Adrenal gland (tissue), 12 donors: Measurements from ENCODE around the gene SLIT3. TPM values are rescaled to one million over a fixed set of nuclear protein-coding genes. Genes with fewer than 3 reads are reported as not detected.

ENCODE experiments used
- DNase-seq, 7 donors: peaks; one replicate each; pipeline ENCODE4 v3.0.0-alpha.2; 2019 to 2020
- H3K27ac ChIP-seq, 5 donors: fragments of 200-600 bp; sonication (generic) in 4 of 5; 1 replicate in 3 of 5; 2 replicates in 2 of 5; pipeline versions ENCODE4 v1.5.1 to v1.8.0; 2016 to 2020; ENCODE audit warnings: mild to moderate bottlenecking in 1 of 5
- H3K27me3 ChIP-seq: fragments of 200-600 bp; 2 replicates; pipeline ENCODE4 v1.8.0; 2021
- H3K36me3 ChIP-seq, 2 donors: fragments of 200-600 bp; replicated peaks in 1 of 2; 1 replicate in 1 of 2; 2 replicates in 1 of 2; pipeline versions ENCODE4 v1.5.1 to v1.8.0; 2018 to 2022
- H3K4me1 ChIP-seq, 2 donors: fragments of 200-600 bp; replicated peaks in 1 of 2; 1 replicate in 1 of 2; 2 replicates in 1 of 2; pipeline versions ENCODE4 v1.5.1 to v1.8.0; 2018 to 2021
- H3K4me3 ChIP-seq, 4 donors: fragments of 200-600 bp; sonication (generic) in 3 of 4; one replicate each; pipeline ENCODE4 v1.5.1; 2016 to 2018
- H3K9me3 ChIP-seq, 3 donors: fragments of 200-600 bp; sonication (generic) in 1 of 3; replicated peaks in 1 of 3; 1 replicate in 2 of 3; 2 replicates in 1 of 3; pipeline versions ENCODE4 v1.5.1 to v1.8.0; 2016 to 2021
- CTCF ChIP-seq, 6 experiments: fragments of 450-650 bp in 4 of 6; fragments of 200-600 bp in 2 of 6; sonication (generic) in 1 of 6; IDR thresholded peaks; 1 replicate in 5 of 6; 2 replicates in 1 of 6; pipeline versions ENCODE4 v1.5.1 to v1.8.0; 2016 to 2021; ENCODE audit warnings: antibody characterized with exemption in 6 of 6, mild to moderate bottlenecking in 2 of 6, moderate library complexity in 1 of 6
- POLR2A ChIP-seq, 2 donors: fragments of 450-650 bp; IDR thresholded peaks; one replicate each; pipeline ENCODE4 v1.6.1; 2017; ENCODE audit warnings: antibody characterized with exemption in 2 of 2, mild to moderate bottlenecking in 2 of 2, moderate library complexity in 1 of 2
- WGBS, 4 donors: extraction: QIAGEN DNeasy Blood & Tissue Kit in 2 of 4; methylation state at CpG; one replicate each; pipeline versions ENCODE4 v1.1.5 to v1.1.7; 2013 to 2017; 5-methylcytosine and 5-hydroxymethylcytosine counted together
- intact Hi-C, 2 donors: fragments of 100-400 bp; cut with DNase I; formaldehyde crosslinking; loops; one replicate each; pipeline versions ENCODE4 v1.14.1 to v1.15.0; 2022 to 2023
- polyA plus RNA-seq, 3 donors: library from polyadenylated mRNA; stranded (reverse); fragments of 200-250 nt in 2 of 3; fragments of 350-450 nt in 1 of 3; fragmentation: Illumina TruSeq in 1 of 3; extraction: RNeasy Lipid Tissue Mini Kit (QIAGEN cat#74804) in 1 of 3; gene quantifications; one replicate each; pipeline ENCODE4 v1.2.3, GENCODE V29; 2013 to 2014
- total RNA-seq, 9 donors: library from RNA; depleted of rRNA in 4 of 9; stranded (reverse); fragments of >200 nt in 4 of 9; fragments of 120-200 nt in 1 of 9; fragmentation: NEBNext Ultra II Directional in 1 of 9; extraction: Animal tissue kit (Norgen Biotek cat#: 25700) in 1 of 9; gene quantifications; one replicate each; pipeline versions ENCODE4 v1.1.0 to v1.2.4, GENCODE V29; 2013 to 2023
- donor health status: healthy with polysubstance abuse.
- donor health status: Bipolar disorder and iron deficiency.
- donor health status: DM: yes; HTN: yes; CAD: no.
- donor health status: DM: no; HTN: no; CAD: no.
- donor health status: DM: no; HTN: no; CAD: no.
- donor health status: DM: yes; HTN: yes; CAD: no.

Gene SLIT3
- total and polyA plus RNA-seq, 12 donors: 10.0 to 94.1 (median 32.8) TPM

- Histone ChIP-seq H3K4me1 (peaks cover 0 to 14% of the 10 kb centered on the region in 2 donors), H3K36me3 (no peaks in the 10 kb centered on the region), H3K27me3 (no peaks in the 10 kb centered on the region), H3K9me3 (no peaks in the 10 kb centered on the region), H3K4me3 (no peak overlapping the region), H3K27ac (peak overlapping the region in 1 of 5 donors; percentile 50)
- 57 to 71% (median 63%) methylated on average over 3 of the region's 3 CpGs for WGBS, 4 donors
- intact Hi-C loops: no loop called here
- TF ChIP-seq CTCF (IDR thresholded peaks at IDR 0.05): no peak
- TF ChIP-seq POLR2A (IDR thresholded peaks at IDR 0.05): no peak
- DNase-seq: peak in 1 of 7 donors; percentile 61
Observed at GRCh38 chr5:168656633-168657032, 644.3 kb downstream of the SLIT3 start.

GRCh38 chr5:168655316-168655715 is 645.6 kb downstream of the SLIT3 start:
- no peaks in the 10 kb centered on the region for H3K27me3 ChIP-seq
- WGBS, 4 donors: 91 to 98% (median 93%) methylated on average over 5 of the region's 5 CpGs
- H3K27ac ChIP-seq: no peak overlapping the region
- TF ChIP-seq CTCF (IDR thresholded peaks at IDR 0.05) (no peak), POLR2A (IDR thresholded peaks at IDR 0.05) (no peak)
- peaks cover 0 to 15% of the 10 kb centered on the region in 2 donors for H3K4me1 ChIP-seq
- H3K4me3 ChIP-seq: no peak overlapping the region
- no peak for DNase-seq
- no peaks in the 10 kb centered on the region for H3K36me3 ChIP-seq
- intact Hi-C loops: no loop called here
- no peaks in the 10 kb centered on the region for H3K9me3 ChIP-seq

GRCh38 chr5:168654211-168654721 is 646.7 kb downstream of the SLIT3 start:
- intact Hi-C loops: no loop called here
- TF ChIP-seq CTCF (IDR thresholded peaks at IDR 0.05): no peak
- TF ChIP-seq POLR2A (IDR thresholded peaks at IDR 0.05): no peak
- H3K9me3 ChIP-seq: no peaks in the 10 kb centered on the region
- WGBS, 4 donors: 46 to 60% (median 58%) methylated on average over 10 of the region's 10 CpGs
- H3K4me3 ChIP-seq: no peak overlapping the region
- no peaks in the 10 kb centered on the region for H3K36me3 ChIP-seq
- H3K27ac ChIP-seq: peak overlapping the region in 1 of 5 donors; percentile 32
- H3K27me3 ChIP-seq: no peaks in the 10 kb centered on the region
- H3K4me1 ChIP-seq: peaks cover 0 to 15% of the 10 kb centered on the region in 2 donors
- DNase-seq: no peak

GRCh38 chr5:168653626-168654025 is 647.3 kb downstream of the SLIT3 start:
- WGBS, 4 donors: 62 to 74% (median 68%) methylated on average over 4 of the region's 4 CpGs
- no peak for DNase-seq
- TF ChIP-seq POLR2A (IDR thresholded peaks at IDR 0.05) (no peak), CTCF (IDR thresholded peaks at IDR 0.05) (no peak)
- intact Hi-C loops: no loop called here
- Histone ChIP-seq H3K27ac (peak overlapping the region in 1 of 5 donors; percentile 32), H3K9me3 (no peaks in the 10 kb centered on the region), H3K27me3 (no peaks in the 10 kb centered on the region), H3K36me3 (no peaks in the 10 kb centered on the region), H3K4me1 (peaks cover 0 to 15% of the 10 kb centered on the region in 2 donors), H3K4me3 (no peak overlapping the region)
